B cell (primary cell): Measurements from ENCODE around the gene COL6A1. TPM values are rescaled to one million over a fixed set of nuclear protein-coding genes. Genes with fewer than 3 reads are reported as not detected.

Source experiments
- ATAC-seq: fragments of 200-7000 bp; cut with Tn5 transposase; one replicate; pipeline ENCODE4 v1.10.0; 2021; ENCODE audit warnings: low read depth, mild to moderate bottlenecking, moderate number of reproducible peaks, moderate library complexity
- CTCF ChIA-PET: fragments of 350-600 bp; sonication (Branson Sonifier 250); formaldehyde crosslinking; loops from one replicate; lab custom pipeline; 2021; ENCODE audit warnings: antibody characterized with exemption, inconsistent platforms; lab: Charles Lee
- POLR2A ChIA-PET: fragments of 350-600 bp; sonication (Branson Sonifier 250); formaldehyde crosslinking; loops from one replicate; lab custom pipeline; 2021; ENCODE audit warnings: antibody characterized with exemption; lab: Charles Lee
- DNase-seq: peaks from one replicate; pipeline ENCODE4 v3.0.0; 2013
- H2AFZ ChIP-seq: 2 replicates; pipeline ENCODE4 v1.6.1; 2012; ENCODE audit warnings: mild to moderate bottlenecking, low read depth, low read length; ENCODE audit not compliant: insufficient read depth, poor library complexity, severe bottlenecking
- H3K27ac ChIP-seq, 2 donors: 1 replicate in 1 of 2; 2 replicates in 1 of 2; pipeline ENCODE4 v1.5.1; 2012 to 2013; ENCODE audit warnings: low read length in 2 of 2, mild to moderate bottlenecking in 2 of 2, moderate library complexity in 1 of 2
- H3K27me3 ChIP-seq, 4 experiments: fragments of 200-600 bp in 1 of 4; sonication (generic) in 1 of 4; replicated peaks in 1 of 4; 1 replicate in 2 of 4; 2 replicates in 2 of 4; pipeline versions ENCODE4 v1.6.1 to v1.7.0; 2013 to 2016; ENCODE audit warnings: low read length in 3 of 4, mild to moderate bottlenecking in 2 of 4, mixed read lengths in 1 of 4, moderate library complexity in 1 of 4; ENCODE audit not compliant: insufficient read depth in 4 of 4, control insufficient read depth in 3 of 4; ENCODE audit errors: control extremely low read depth in 1 of 4
- H3K36me3 ChIP-seq, 2 experiments: replicated peaks in 1 of 2; 1 replicate in 1 of 2; 2 replicates in 1 of 2; pipeline versions ENCODE4 v1.6.1 to v1.7.1; 2013; ENCODE audit warnings: low read length in 1 of 2; ENCODE audit not compliant: insufficient read depth in 2 of 2, control insufficient read depth in 1 of 2; ENCODE audit errors: control extremely low read depth in 1 of 2, extremely low read depth in 1 of 2
- H3K4me1 ChIP-seq, 2 donors: fragments of 200-600 bp in 1 of 2; sonication (generic) in 1 of 2; 1 replicate in 1 of 2; 2 replicates in 1 of 2; pipeline versions ENCODE4 v1.5.1 to v1.6.1; 2013 to 2017; ENCODE audit warnings: low read length in 2 of 2; ENCODE audit not compliant: control insufficient read depth in 2 of 2, insufficient read depth in 2 of 2
- H3K4me2 ChIP-seq: replicated peaks from 2 replicates; pipeline ENCODE3; 2012; ENCODE audit warnings: mild to moderate bottlenecking, low read depth, low read length; ENCODE audit not compliant: poor library complexity, severe bottlenecking
- H3K4me3 ChIP-seq, 5 experiments: fragments of 200-600 bp in 1 of 5; sonication (generic) in 1 of 5; 1 replicate in 3 of 5; 2 replicates in 2 of 5; pipeline versions ENCODE4 v1.5.1 to v1.7.0; 2011 to 2016; ENCODE audit warnings: low read length in 4 of 5, mild to moderate bottlenecking in 4 of 5, low read depth in 2 of 5, control low read depth in 1 of 5, moderate library complexity in 1 of 5; ENCODE audit not compliant: insufficient read depth in 1 of 5; ENCODE audit errors: control extremely low read depth in 1 of 5, extremely low read depth in 1 of 5
- H3K79me2 ChIP-seq: fragments of 200-600 bp; sonication (generic); one replicate; pipeline ENCODE4 v1.6.0; 2016; ENCODE audit warnings: low read length; ENCODE audit not compliant: control insufficient read depth, insufficient read depth
- H3K9ac ChIP-seq: fragments of 200-600 bp; sonication (generic); 2 replicates; pipeline ENCODE4 v1.6.1; 2017; ENCODE audit warnings: mild to moderate bottlenecking, low read length, moderate library complexity
- H3K9me3 ChIP-seq, 3 donors: one replicate each; pipeline versions ENCODE4 v1.6.1 to v1.7.1; 2013; ENCODE audit warnings: low read length in 2 of 3; ENCODE audit not compliant: control insufficient read depth in 2 of 3, insufficient read depth in 1 of 3; ENCODE audit errors: control extremely low read depth in 1 of 3
- H4K20me1 ChIP-seq: 2 replicates; pipeline ENCODE4 v1.6.0; 2012; ENCODE audit warnings: mild to moderate bottlenecking, low read length; ENCODE audit not compliant: insufficient read depth, control insufficient read depth, poor library complexity, severe bottlenecking
- H3K27ac Mint-ChIP-seq: one replicate; pipeline ENCODE4 v1.8.0; 2021; ENCODE audit warnings: mixed read lengths
- H3K27me3 Mint-ChIP-seq: one replicate; pipeline ENCODE4 v1.8.0; 2021; ENCODE audit warnings: mixed read lengths
- H3K4me1 Mint-ChIP-seq: one replicate; pipeline ENCODE4 v1.8.0; 2021; ENCODE audit warnings: mixed read lengths
- H3K4me3 Mint-ChIP-seq: one replicate; pipeline ENCODE4 v1.8.0; 2021; ENCODE audit warnings: mixed read lengths
- H3K9me3 Mint-ChIP-seq: one replicate; pipeline ENCODE4 v1.8.0; 2022; ENCODE audit warnings: mixed read lengths; ENCODE audit not compliant: insufficient read depth
- CTCF ChIP-seq: fragments of 200-600 bp; IDR thresholded peaks from one replicate; pipeline ENCODE4 v1.8.0; 2022; ENCODE audit warnings: antibody characterized with exemption, mild to moderate bottlenecking
- EZH2 ChIP-seq: IDR thresholded peaks from 2 replicates; pipeline ENCODE4 v1.6.1; 2012; ENCODE audit warnings: borderline replicate concordance, low read depth, mild to moderate bottlenecking, moderate library complexity, low read length; ENCODE audit not compliant: insufficient read depth, poor library complexity, severe bottlenecking
- WGBS: methylation state at CpG from one replicate; pipeline ENCODE4 v1.1.5; 2013; ENCODE audit warnings: missing lambda C conversion rate; ENCODE audit not compliant: insufficient coverage; 5-methylcytosine and 5-hydroxymethylcytosine counted together
- intact Hi-C: fragments of 100-400 bp; cut with micrococcal nuclease; formaldehyde crosslinking; loops from one replicate; pipeline ENCODE4 v1.10.0; 2022
- polyA plus RNA-seq: library from polyadenylated mRNA; depleted of rRNA; stranded (reverse); fragments of >200 nt; gene quantifications from 2 replicates; pipeline ENCODE4 v1.2.3, GENCODE V29; 2012
- total RNA-seq, 2 donors: library from RNA; stranded (reverse); fragments of 120-200 nt in 1 of 2; gene quantifications; 1 replicate in 1 of 2; 2 replicates in 1 of 2; pipeline versions ENCODE4 v1.2.3 to v1.2.4, GENCODE V29; 2013 to 2022

COL6A1 gene
- total and polyA plus RNA-seq, 2 donors (not counting 1 experiment from before 2014, with no cell fraction given) = 0.39 to 0.67 TPM

GRCh38 chr21:46035809-46036695 lies 54.5 kb downstream of the COL6A1 start:
- ATAC-seq (no peak), DNase-seq (no peak)
- POLR2A ChIA-PET = no interaction called here
- H3K4me1 Mint-ChIP-seq = no peaks in the 10 kb centered on the region
- Histone ChIP-seq H3K36me3 (no peaks in the 10 kb centered on the region), H3K27me3 (no peaks in the 10 kb centered on the region), H3K79me2 (no peaks in the 10 kb centered on the region), H3K27ac (no peak overlapping the region), H3K9me3 (peaks cover 0 to 4% (median 0%) of the 10 kb centered on the region in 3 donors), H3K9ac (no peak overlapping the region), H4K20me1 (no peaks in the 10 kb centered on the region), H2AFZ (no peak overlapping the region), H3K4me1 (no peaks in the 10 kb centered on the region), H3K4me2 (no peak overlapping the region), H3K4me3 (no peak overlapping the region)
- intact Hi-C loops = no loop called here
- CTCF ChIA-PET = no interaction called here
- TF ChIP-seq CTCF = no peak
- TF ChIP-seq EZH2 = no peak
- peaks cover 4% of the 10 kb centered on the region for H3K27me3 Mint-ChIP-seq
- WGBS = 95% methylated on average over 45 of the region's 45 CpGs
- H3K27ac Mint-ChIP-seq = no peak overlapping the region
- no peak overlapping the region for H3K4me3 Mint-ChIP-seq
- H3K9me3 Mint-ChIP-seq = no peaks in the 10 kb centered on the region

GRCh38 chr21:46036696-46037330 lies 55.2 kb downstream of the COL6A1 start:
- H3K27me3 ChIP-seq = no peaks in the 10 kb centered on the region
- H3K27ac ChIP-seq = no peak overlapping the region
- Mint-ChIP-seq H3K4me1 (no peaks in the 10 kb centered on the region), H3K27ac (no peak overlapping the region), H3K4me3 (no peak overlapping the region), H3K27me3 (peaks cover 5% of the 10 kb centered on the region), H3K9me3 (no peaks in the 10 kb centered on the region)
- ATAC-seq = no peak
- ChIA-PET CTCF (no interaction called here), POLR2A (no interaction called here)
- H3K4me2 ChIP-seq = no peak overlapping the region
- H3K4me3 ChIP-seq = no peak overlapping the region
- no peaks in the 10 kb centered on the region for H4K20me1 ChIP-seq
- TF ChIP-seq EZH2 (no peak), CTCF (no peak)
- no peaks in the 10 kb centered on the region for H3K4me1 ChIP-seq
- H3K36me3 ChIP-seq = no peaks in the 10 kb centered on the region
- intact Hi-C loops = no loop called here
- no peak overlapping the region for H3K9ac ChIP-seq
- 94% methylated on average over 30 of the region's 30 CpGs for WGBS
- H2AFZ ChIP-seq = no peak overlapping the region
- no peak for DNase-seq
- peaks cover 0 to 4% (median 0%) of the 10 kb centered on the region in 3 donors for H3K9me3 ChIP-seq
- no peaks in the 10 kb centered on the region for H3K79me2 ChIP-seq
